Liver (tissue), 9 donors: ENCODE data around the gene PLXNA2. TPM values are rescaled to one million over a fixed set of nuclear protein-coding genes. Genes with fewer than 3 reads are reported as not detected.

Source experiments
- DNase-seq: peaks from one replicate; pipeline ENCODE4 v3.0.0-alpha.2; 2017; ENCODE audit warnings: low spot score
- H3K27ac ChIP-seq, 2 donors: one replicate each; pipeline ENCODE4 v1.7.0; 2013; ENCODE audit warnings: inconsistent platforms in 2 of 2, low read length in 2 of 2, control low read depth in 1 of 2, low read depth in 1 of 2, mild to moderate bottlenecking in 1 of 2
- H3K27me3 ChIP-seq, 4 donors: one replicate each; pipeline versions ENCODE4 v1.6.1 to v1.7.0; 2013; ENCODE audit warnings: low read length in 3 of 4, inconsistent platforms in 1 of 4, mild to moderate bottlenecking in 1 of 4, moderate library complexity in 1 of 4; ENCODE audit not compliant: control insufficient read depth in 4 of 4, insufficient read depth in 4 of 4
- H3K36me3 ChIP-seq, 4 donors: one replicate each; pipeline versions ENCODE4 v1.6.1 to v1.7.0; 2013; ENCODE audit warnings: low read length in 3 of 4, mild to moderate bottlenecking in 3 of 4, low read depth in 1 of 4, moderate library complexity in 1 of 4; ENCODE audit not compliant: control insufficient read depth in 4 of 4, insufficient read depth in 3 of 4
- H3K4me1 ChIP-seq, 4 donors: one replicate each; pipeline versions ENCODE4 v1.6.1 to v1.7.0; 2013; ENCODE audit warnings: low read length in 3 of 4, mild to moderate bottlenecking in 3 of 4, moderate library complexity in 1 of 4; ENCODE audit not compliant: control insufficient read depth in 4 of 4, insufficient read depth in 4 of 4
- H3K4me3 ChIP-seq, 3 donors: one replicate each; pipeline versions ENCODE4 v1.6.1 to v1.7.0; 2013; ENCODE audit warnings: low read length in 3 of 3, control low read depth in 1 of 3, low read depth in 1 of 3, mild to moderate bottlenecking in 1 of 3
- H3K9ac ChIP-seq, 2 donors: one replicate each; pipeline ENCODE4 v1.7.0; 2013; ENCODE audit warnings: low read length in 2 of 2, mild to moderate bottlenecking in 2 of 2, moderate library complexity in 2 of 2, control low read depth in 1 of 2, low read depth in 1 of 2
- H3K9me3 ChIP-seq, 4 donors: one replicate each; pipeline versions ENCODE4 v1.6.1 to v1.7.0; 2013; ENCODE audit warnings: low read length in 3 of 4; ENCODE audit not compliant: control insufficient read depth in 4 of 4
- ATF3 ChIP-seq: IDR thresholded peaks from 2 replicates; pipeline ENCODE4 v1.6.1; 2016; ENCODE audit warnings: antibody characterized with exemption
- CTCF ChIP-seq: fragments of 150-350 bp; IDR thresholded peaks from 2 replicates; pipeline ENCODE4 v1.5.1; 2017; ENCODE audit warnings: improper control_type of control experiment, low read depth, low read length; ENCODE audit not compliant: missing input control
- EGR1 ChIP-seq, 2 donors: IDR thresholded peaks; 2 replicates each; pipeline ENCODE4 v1.6.1; 2016 to 2018; ENCODE audit warnings: antibody characterized with exemption in 2 of 2, low read depth in 2 of 2
- FOXA1 ChIP-seq: IDR thresholded peaks from 2 replicates; pipeline ENCODE4 v1.6.1; 2016; ENCODE audit warnings: antibody characterized with exemption
- FOXA2 ChIP-seq: IDR thresholded peaks from 2 replicates; pipeline ENCODE4 v1.6.1; 2016; ENCODE audit warnings: antibody characterized with exemption
- GABPA ChIP-seq, 2 donors: IDR thresholded peaks in 1 of 2; conservative IDR thresholded peaks in 1 of 2; 2 replicates each; pipeline ENCODE4 v1.6.1; 2016; ENCODE audit warnings: antibody characterized with exemption in 2 of 2, mild to moderate bottlenecking in 1 of 2, moderate library complexity in 1 of 2
- HNF4A ChIP-seq, 2 donors: conservative IDR thresholded peaks; 2 replicates each; pipeline ENCODE4 v1.6.1; 2016; ENCODE audit warnings: antibody characterized with exemption in 2 of 2, mild to moderate bottlenecking in 2 of 2
- HNF4G ChIP-seq: IDR thresholded peaks from 2 replicates; pipeline ENCODE4 v1.6.1; 2016; ENCODE audit warnings: antibody characterized with exemption
- JUND ChIP-seq, 2 donors: IDR thresholded peaks; 2 replicates each; pipeline ENCODE4 v1.6.1; 2016; ENCODE audit warnings: antibody characterized with exemption in 2 of 2
- MAX ChIP-seq: IDR thresholded peaks from 2 replicates; pipeline ENCODE4 v1.6.1; 2016; ENCODE audit warnings: antibody characterized with exemption
- NR2F2 ChIP-seq: IDR thresholded peaks from 2 replicates; pipeline ENCODE4 v1.6.1; 2016; ENCODE audit warnings: antibody characterized with exemption
- RAD21 ChIP-seq, 2 donors: IDR thresholded peaks; 2 replicates each; pipeline ENCODE4 v1.6.1; 2016; ENCODE audit warnings: antibody characterized with exemption in 2 of 2, mild to moderate bottlenecking in 2 of 2
- REST ChIP-seq: IDR thresholded peaks from 2 replicates; pipeline ENCODE4 v1.6.1; 2016; ENCODE audit warnings: antibody characterized with exemption, mild to moderate bottlenecking
- RXRA ChIP-seq, 2 donors: IDR thresholded peaks; 2 replicates each; pipeline ENCODE4 v1.6.1; 2017 to 2018; ENCODE audit warnings: antibody characterized with exemption in 2 of 2, mild to moderate bottlenecking in 1 of 2
- SP1 ChIP-seq: IDR thresholded peaks from 2 replicates; pipeline ENCODE4 v1.6.1; 2018; ENCODE audit warnings: antibody characterized with exemption, mild to moderate bottlenecking
- TAF1 ChIP-seq: conservative IDR thresholded peaks from 2 replicates; pipeline ENCODE4 v1.6.1; 2016; ENCODE audit warnings: antibody characterized with exemption, mild to moderate bottlenecking
- YY1 ChIP-seq: IDR thresholded peaks from 2 replicates; pipeline ENCODE4 v1.6.1; 2016; ENCODE audit warnings: antibody characterized with exemption, mild to moderate bottlenecking
- ZBTB33 ChIP-seq: IDR thresholded peaks from 2 replicates; pipeline ENCODE4 v1.6.1; 2016; ENCODE audit warnings: antibody characterized with exemption
- WGBS: extraction: QIAGEN DNeasy Blood & Tissue Kit; methylation state at CpG from one replicate; pipeline ENCODE4 v1.1.7; 2013; 5-methylcytosine and 5-hydroxymethylcytosine counted together
- polyA plus RNA-seq, 2 donors: library from polyadenylated mRNA; stranded (reverse) in 1 of 2; unstranded in 1 of 2; fragments of 200-250 nt in 1 of 2; fragments of >200 nt in 1 of 2; fragmentation: Nextera tagmentation in 1 of 2; extraction: Ambion mirVana in 1 of 2; gene quantifications; one replicate each; pipeline versions ENCODE4 v1.2.1 to v1.2.3, GENCODE V29; 2013 to 2015
- total RNA-seq, 2 donors: library from RNA; depleted of rRNA; stranded (reverse); fragments of >200 nt; gene quantifications; one replicate each; pipeline ENCODE4 v1.2.3, GENCODE V29; 2014
- donor health status: healthy.
- donor health status: healthy.
- donor health status: healthy.
- donor health status: healthy.
- donor health status: healthy.

Gene PLXNA2
- total and polyA plus RNA-seq, 4 donors: 1.8 to 9.2 (median 2.8) TPM

GRCh38 chr1:208206092-208206698, 38.0 kb downstream of the PLXNA2 start (continued):
- TF ChIP-seq FOXA2 (no peak), TAF1 (no peak), RXRA (IDR thresholded peaks at IDR 0.05) (no peak), CTCF (no peak)

- no peaks in the 10 kb centered on the region for H3K9me3 ChIP-seq
- no peak for DNase-seq
- H3K9ac ChIP-seq: no peak overlapping the region
- no peak overlapping the region for H3K27ac ChIP-seq
- no peak overlapping the region for H3K4me3 ChIP-seq
- H3K4me1 ChIP-seq: peaks cover 4 to 32% (median 23%) of the 10 kb centered on the region in 4 donors
- TF ChIP-seq GABPA (IDR thresholded peaks at IDR 0.05 in 1 of 2, conservative IDR thresholded peaks at IDR 0.05 in 1 of 2) (no peak), YY1 (no peak), FOXA2 (no peak), NR2F2 (no peak), MAX (no peak), REST (no peak), RXRA (IDR thresholded peaks at IDR 0.05) (no peak), RAD21 (IDR thresholded peaks at IDR 0.05) (no peak), ATF3 (no peak), ZBTB33 (no peak), HNF4A (conservative IDR thresholded peaks at IDR 0.05) (no peak), JUND (IDR thresholded peaks at IDR 0.05) (no peak), SP1 (no peak), CTCF (no peak), EGR1 (IDR thresholded peaks at IDR 0.05; ENCODE audit: low read depth in 2 of 2) (no peak), HNF4G (no peak), FOXA1 (no peak), TAF1 (no peak)
- WGBS: 89% methylated on average over 5 of the region's 5 CpGs
- no peaks in the 10 kb centered on the region for H3K27me3 ChIP-seq
- peaks cover 0 to 3% (median 0%) of the 10 kb centered on the region in 4 donors for H3K36me3 ChIP-seq
These were observed 38.8 kb downstream of the PLXNA2 start for GRCh38 chr1:208205216-208206013.
